HuH-7 (cell line): ENCODE results near the gene GSTP1.
A peak's percentile ranks its signal among the peaks of the same experiment; 100 is the strongest.
"Not testable (repeated sequence)": the region's sequence is repeated elsewhere in the genome, so short reads cannot be mapped to it uniquely, and the experiment has no call there.

Experiments used
- DNase-seq: peaks from one replicate; pipeline ENCODE4 v3.0.0; 2011; ENCODE audit warnings: low spot score

GSTP1 gene

GRCh38 chr11:67583247-67584204 lies at the start of gene GSTP1:
GSTP1 (plus strand) TSS chr11:67583812; CDS start chr11:67583844, 32 bp downstream.
- peak; percentile 98 for DNase-seq

DNA sequence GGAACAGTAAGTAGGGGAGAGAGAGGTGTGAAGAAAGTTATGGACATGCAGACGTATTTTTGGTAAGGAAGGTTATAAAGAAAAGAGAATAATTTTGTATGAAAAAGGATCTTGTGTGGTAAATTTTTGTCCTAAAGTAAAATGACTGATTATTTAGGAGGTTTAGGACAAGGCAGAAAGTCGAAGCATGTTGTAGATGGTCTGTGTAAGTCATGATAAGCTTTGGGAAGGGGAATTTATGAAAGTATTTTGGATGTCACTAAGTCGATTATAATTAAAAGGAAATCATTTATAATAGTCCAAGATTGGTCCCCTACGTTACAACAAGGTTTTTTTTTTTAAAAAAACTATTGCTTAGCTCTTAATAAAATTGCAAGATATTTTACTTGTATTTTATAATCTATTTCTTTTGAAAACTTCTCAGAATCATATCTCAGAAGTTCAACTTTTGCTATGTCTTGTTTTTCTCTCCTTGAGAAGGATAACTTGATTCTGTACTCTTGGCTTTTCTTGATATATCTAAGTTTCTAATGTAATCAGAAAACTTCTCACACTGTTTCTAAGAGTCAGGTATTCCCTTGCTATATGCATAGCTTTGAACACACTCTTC lies 49.4 kb upstream of the GSTP1 start:
- DNase-seq, result peak; percentile 48

GRCh38 chr11:67535561-67535960 lies 48.1 kb upstream of the GSTP1 start:
- no peak for DNase-seq

DNA sequence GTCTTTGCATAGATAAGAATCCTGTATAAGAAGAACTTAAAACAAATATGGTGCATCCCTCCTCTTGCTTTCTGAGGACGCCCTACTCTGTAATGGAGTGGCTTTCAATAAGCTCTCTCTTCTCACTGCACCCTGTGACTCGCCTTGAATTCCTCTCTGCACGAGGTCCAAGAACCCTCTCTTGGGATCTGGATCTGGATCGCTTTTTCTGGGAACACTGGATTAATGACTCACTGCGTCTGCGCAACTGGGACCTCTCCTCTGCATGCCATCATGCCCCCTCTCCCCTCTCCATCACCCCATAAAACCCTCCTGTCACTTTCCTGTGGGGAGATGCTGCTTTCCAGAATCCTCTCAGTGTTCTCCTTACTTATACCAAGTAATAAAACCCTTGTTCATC lies 45.3 kb upstream of the GSTP1 start:
- DNase-seq, result no peak

DNA sequence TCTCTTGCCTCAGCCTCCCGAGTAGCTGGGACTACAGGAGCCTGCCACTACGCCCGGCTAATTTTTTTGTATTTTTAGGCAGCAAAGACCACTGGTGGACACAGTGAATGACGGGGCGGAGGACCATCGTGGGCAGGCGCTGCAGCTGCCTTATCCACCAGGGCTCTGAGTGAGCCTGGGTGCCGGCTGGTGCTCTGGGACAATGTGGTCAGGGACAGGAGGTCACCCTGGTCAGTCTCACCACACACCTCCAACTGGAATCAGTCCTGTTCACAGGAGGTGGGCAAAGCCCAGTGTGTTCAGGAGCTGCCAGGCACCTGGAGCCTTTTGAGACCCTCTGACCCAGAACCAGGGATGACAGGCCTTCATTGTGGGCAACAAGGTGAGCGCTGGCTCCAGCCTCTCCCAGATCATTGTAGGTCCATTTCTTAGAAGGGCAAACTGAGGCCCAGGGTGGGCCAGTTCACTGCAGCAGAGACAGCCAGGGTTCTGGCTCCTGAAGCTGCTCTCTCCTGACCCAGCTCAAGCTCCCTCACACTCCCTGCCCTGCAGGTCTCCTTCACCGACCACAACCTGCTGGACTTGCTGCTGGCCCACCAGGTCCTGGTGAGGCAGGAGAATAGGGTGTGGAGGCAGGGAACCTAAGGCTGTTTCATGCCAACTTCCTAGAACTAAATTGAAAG lies 44.6 kb upstream of the GSTP1 start:
- no peak for DNase-seq

DNA sequence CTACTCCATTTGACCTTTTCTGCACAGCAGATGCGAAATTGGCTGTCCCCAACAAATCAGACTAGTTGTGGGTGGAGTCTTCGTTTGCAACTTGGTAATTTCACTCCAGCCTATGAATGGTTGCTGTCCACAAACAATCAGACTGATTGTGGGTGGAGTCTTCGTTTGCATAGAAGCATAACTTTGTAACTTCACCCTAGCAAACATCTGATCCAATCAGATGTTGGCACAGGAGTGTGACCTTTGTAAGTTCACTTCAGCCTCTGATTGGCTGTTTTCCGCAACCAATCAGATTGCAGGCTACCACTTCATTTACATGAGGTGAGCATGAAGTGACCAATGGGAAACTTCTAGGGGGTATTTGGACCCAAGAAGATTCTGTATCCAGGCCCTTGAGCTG lies 44.1 kb upstream of the GSTP1 start:
- no peak for DNase-seq

- no peak for DNase-seq
Observed at GRCh38 chr11:67541198-67541597, 42.4 kb upstream of the GSTP1 start.

DNA sequence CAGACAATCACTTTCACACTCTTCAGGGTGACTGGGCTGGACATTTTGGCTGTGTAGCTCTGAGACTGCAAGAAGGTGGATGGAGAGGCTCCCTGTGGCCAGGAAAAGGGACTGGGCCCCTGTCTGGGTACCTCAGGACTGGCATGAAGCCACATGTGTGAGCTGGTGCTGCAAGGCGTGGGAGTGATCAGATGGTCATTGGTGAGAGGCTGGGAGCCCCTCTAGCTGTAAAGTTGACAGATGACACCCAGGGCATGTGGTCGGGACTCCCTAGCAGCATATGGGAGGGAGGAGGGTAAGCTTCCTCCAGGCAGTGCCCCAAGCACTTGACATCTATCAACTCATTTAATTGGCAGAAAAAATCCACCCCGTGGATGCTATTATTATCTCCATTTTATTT lies 41.4 kb upstream of the GSTP1 start:
- DNase-seq, result no peak

DNA sequence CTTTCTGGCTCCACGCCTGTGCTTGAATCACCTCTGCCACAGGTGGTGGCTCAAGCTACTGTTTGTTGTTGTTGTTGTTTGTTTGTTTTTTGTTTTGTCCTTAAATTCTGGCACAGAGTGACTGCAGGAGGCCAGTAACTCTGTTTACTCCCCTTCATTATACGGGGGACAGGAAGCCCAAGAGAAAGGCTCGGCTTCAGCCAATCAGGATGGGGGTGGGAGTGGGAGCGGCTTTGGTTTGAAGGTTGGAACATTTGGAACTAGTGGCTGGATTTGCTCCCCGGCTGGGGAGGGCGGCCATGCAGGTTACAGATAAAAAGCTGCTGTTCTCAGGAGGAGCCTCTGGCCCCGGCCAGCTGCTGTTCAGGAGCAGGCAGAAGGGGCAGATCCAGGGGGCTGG lies 40.6 kb upstream of the GSTP1 start:
- DNase-seq, result no peak

- DNase-seq, result no peak
Observed at GRCh38 chr11:67543585-67543984, 40.0 kb upstream of the GSTP1 start.

DNA sequence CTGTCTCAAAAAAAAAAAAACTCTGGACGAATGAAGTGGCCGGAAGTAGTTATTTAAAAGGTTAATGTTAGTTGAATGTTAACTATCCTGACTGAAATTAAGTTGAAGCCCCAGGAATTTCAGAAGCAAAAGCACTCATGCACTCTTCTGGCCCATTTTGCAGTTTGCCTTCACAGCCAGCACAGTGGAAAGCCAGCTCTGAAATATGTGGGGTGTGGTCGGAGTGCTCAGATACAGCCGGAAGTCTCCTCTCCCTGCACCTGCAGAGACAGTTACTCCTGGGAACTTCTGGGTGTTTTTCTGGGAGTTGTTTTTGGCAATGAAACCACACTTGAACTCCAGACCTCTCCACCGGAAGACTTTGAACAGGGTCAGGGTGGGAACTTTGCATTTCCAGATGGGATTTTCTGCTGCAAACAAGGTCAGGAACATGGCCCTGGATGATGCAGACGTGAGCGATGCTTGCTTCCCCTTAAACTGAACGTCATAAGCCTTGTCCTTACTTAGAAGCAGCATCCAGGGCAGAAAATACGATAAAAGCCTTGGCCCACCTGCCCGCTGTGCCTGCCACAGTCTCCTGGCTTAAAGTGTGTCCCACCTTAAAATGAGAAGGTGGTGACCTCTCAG lies 38.9 kb upstream of the GSTP1 start:
- no peak for DNase-seq

DNA sequence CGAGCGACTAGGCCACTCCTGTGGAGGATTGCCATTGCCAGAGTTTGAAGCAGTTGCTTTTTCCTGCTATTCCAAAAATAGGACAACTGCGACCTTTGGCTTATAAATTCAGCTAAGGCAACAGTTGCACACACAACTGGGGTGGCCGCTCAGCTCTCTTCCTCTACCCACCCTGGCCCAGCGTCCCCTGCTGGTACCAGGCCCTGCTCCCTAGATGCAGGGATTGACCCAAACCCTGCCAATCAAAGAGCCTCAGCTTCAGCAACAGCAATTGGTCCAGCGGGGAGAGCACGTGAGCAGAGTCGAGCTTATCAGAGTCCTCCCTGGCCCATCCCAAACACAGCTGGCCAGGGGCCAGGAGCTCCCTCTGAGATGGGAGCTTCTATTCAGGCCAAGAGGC lies 38.3 kb upstream of the GSTP1 start:
- DNase-seq, result peak; percentile 71

GRCh38 chr11:67548112-67548511 lies 35.5 kb upstream of the GSTP1 start:
- DNase-seq, result not testable (repeated sequence)

- no peak for DNase-seq
Observed at GRCh38 chr11:67548555-67549110, 35.0 kb upstream of the GSTP1 start.

- DNase-seq, result no peak
Observed at GRCh38 chr11:67551127-67551526, 32.5 kb upstream of the GSTP1 start.

- not testable (repeated sequence) for DNase-seq
Observed at GRCh38 chr11:67551697-67552096, 31.9 kb upstream of the GSTP1 start.

DNA sequence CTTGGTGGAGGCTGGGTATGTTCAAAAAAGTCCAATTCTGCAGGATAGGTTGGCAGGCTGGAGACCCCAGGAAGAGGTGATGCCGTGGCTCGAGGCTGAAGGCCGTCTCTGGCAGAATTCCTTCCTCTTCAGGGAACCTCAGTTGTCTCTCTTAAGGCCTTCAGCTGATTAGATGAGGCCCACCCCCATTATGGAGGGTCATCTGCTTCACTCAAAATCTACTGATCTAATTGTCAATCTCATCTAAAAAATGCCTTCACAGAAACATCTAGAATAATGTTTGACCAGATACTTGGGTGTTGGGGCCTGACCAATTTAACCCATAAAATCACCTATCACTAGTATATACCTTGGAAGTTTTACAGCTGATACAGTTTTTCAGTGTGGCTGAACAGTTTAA lies 27.4 kb upstream of the GSTP1 start:
- DNase-seq, result no peak

GRCh38 chr11:67558084-67558772 lies 25.4 kb upstream of the GSTP1 start:
- no peak for DNase-seq

DNA sequence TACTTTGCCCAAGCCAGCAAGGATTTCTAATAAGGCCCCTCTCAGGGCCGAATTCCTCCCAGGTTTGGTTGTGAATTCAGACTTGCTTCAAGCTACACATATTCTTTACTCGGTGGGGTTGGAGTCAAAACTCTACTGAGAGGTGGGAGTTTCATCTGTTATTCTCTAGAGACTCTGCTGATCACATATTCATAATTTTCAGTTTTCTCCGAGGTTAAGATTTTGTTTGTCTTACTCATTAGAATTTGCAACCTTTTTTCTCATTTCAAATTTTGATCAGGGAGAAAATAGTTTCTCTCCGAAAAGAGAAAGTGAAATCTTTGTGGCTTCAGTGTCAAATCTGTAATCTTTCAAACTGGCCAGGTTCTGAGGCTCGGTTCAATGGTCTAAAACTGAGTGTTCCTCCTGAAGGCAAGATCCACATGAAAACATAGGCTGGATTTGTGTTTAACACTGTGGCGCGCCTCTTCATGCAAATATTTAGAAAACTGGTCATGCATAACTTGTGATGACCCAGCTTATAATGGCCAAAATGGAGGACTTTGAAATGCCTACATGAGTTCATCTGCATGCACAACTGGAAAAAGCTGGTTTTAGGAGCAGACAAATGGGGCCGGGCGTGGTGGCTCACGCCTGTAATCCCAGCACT lies 21.5 kb upstream of the GSTP1 start:
- no peak for DNase-seq

GRCh38 chr11:67562963-67563704 lies 20.5 kb upstream of the GSTP1 start:
- DNase-seq, result no peak
